HCT116 (cell line): ENCODE results near the gene EXD2. TPM values are rescaled to one million over a fixed set of nuclear protein-coding genes. Genes with fewer than 3 reads are reported as not detected.

Experiments used
- ATAC-seq: fragments of 200-7000 bp; cut with Tn5 transposase; 2 replicates; pipeline ENCODE4 v1.9.1; 2020; ENCODE audit warnings: mild to moderate bottlenecking, moderate library complexity
- BruUV-seq: library from RNA; stranded (reverse); fragments of 400-500 nt; replicated peaks from 2 replicates; lab custom pipeline; 2021; lab: Mats Ljungman, UMichigan
- CTCF ChIA-PET: fragments of 300-600 bp; sonication (Branson Sonifier 250); formaldehyde crosslinking; loops from one replicate; lab custom pipeline; 2021; ENCODE audit warnings: antibody characterized with exemption; lab: Charles Lee
- POLR2A ChIA-PET: fragments of 300-600, 350-600 bp; sonication (Branson Sonifier 250); formaldehyde crosslinking; loops from one replicate; lab custom pipeline; 2021; ENCODE audit warnings: antibody characterized with exemption; lab: Charles Lee
- RAD21 ChIA-PET, 2 experiments: fragments of 300-600 bp; sonication (Branson Sonifier 250); formaldehyde crosslinking; loops; one replicate each; lab custom pipeline; 2023; ENCODE audit warnings: low total read pairs in 2 of 2; ENCODE audit not compliant: uncharacterized antibody in 2 of 2, unreplicated experiment in 2 of 2, low non-redundant PET in 1 of 2; lab: Charles Lee
- DNase-seq: peaks from one replicate; pipeline ENCODE4 v3.0.0-alpha.2; 2010; ENCODE audit warnings: low read depth, low spot score
- H2AFZ ChIP-seq: fragments of 200-600 bp; shearing (Covaris generic), sonication (generic); 2 replicates; pipeline ENCODE4 v1.6.1; 2017; ENCODE audit warnings: low read depth, mixed run types, mixed read lengths, antibody characterized with exemption, low read length; ENCODE audit not compliant: poor library complexity, severe bottlenecking
- H3K27ac ChIP-seq: 2 replicates; pipeline ENCODE4 v1.5.1; 2012; ENCODE audit warnings: low read depth, low read length
- H3K27me3 ChIP-seq: fragments of 200-600 bp; sonication (generic); 2 replicates; pipeline ENCODE4 v1.6.1; 2016; ENCODE audit warnings: mixed run types, low read length, mixed read lengths; ENCODE audit not compliant: insufficient read depth
- H3K36me3 ChIP-seq, 2 experiments: fragments of 200-500 bp in 1 of 2; fragments of 200-600 bp in 1 of 2; sonication (Bioruptor generic) in 1 of 2; sonication (generic) in 1 of 2; 2 replicates each; pipeline versions ENCODE4 v1.5.1 to v1.6.1; 2014 to 2016; ENCODE audit warnings: low read length in 2 of 2, inconsistent platforms in 1 of 2, mixed read lengths in 1 of 2, mixed run types in 1 of 2; ENCODE audit not compliant: insufficient read depth in 2 of 2, control insufficient read depth in 1 of 2
- H3K4me1 ChIP-seq, 2 experiments: fragments of 200-600 bp in 1 of 2; sonication (generic) in 1 of 2; 2 replicates each; pipeline versions ENCODE4 v1.5.1 to v1.6.1; 2012 to 2017; ENCODE audit warnings: low read length in 2 of 2, inconsistent platforms in 1 of 2, mild to moderate bottlenecking in 1 of 2, mixed read lengths in 1 of 2, mixed run types in 1 of 2, moderate library complexity in 1 of 2; ENCODE audit not compliant: insufficient read depth in 2 of 2, control insufficient read depth in 1 of 2
- H3K4me2 ChIP-seq: fragments of 200-600 bp; sonication (generic); 2 replicates; pipeline ENCODE4 v1.6.1; 2017; ENCODE audit warnings: mixed run types, low read length, mixed read lengths
- H3K4me3 ChIP-seq, 2 experiments: fragments of 200-600 bp in 1 of 2; sonication (generic) in 1 of 2; replicated peaks in 1 of 2; 2 replicates each; pipeline ENCODE4 v1.5.1; 2011 to 2016; ENCODE audit warnings: low read length in 2 of 2, control low read depth in 1 of 2, low read depth in 1 of 2, mild to moderate bottlenecking in 1 of 2, mixed read lengths in 1 of 2, mixed run types in 1 of 2
- H3K79me2 ChIP-seq: fragments of 200-600 bp; sonication (generic); 2 replicates; pipeline ENCODE4 v1.6.1; 2017; ENCODE audit warnings: mild to moderate bottlenecking, mixed run types, low read length, moderate library complexity, mixed read lengths; ENCODE audit not compliant: insufficient read depth
- H3K9ac ChIP-seq: fragments of 200-600 bp; sonication (generic); 2 replicates; pipeline ENCODE4 v1.6.1; 2016; ENCODE audit warnings: low read length, mixed read lengths
- H3K9me2 ChIP-seq: fragments of 200-600 bp; sonication (generic), shearing (Covaris generic); 2 replicates; pipeline ENCODE4 v1.6.1; 2017; ENCODE audit warnings: mixed run types, mild to moderate bottlenecking, moderate library complexity; ENCODE audit not compliant: insufficient read depth
- H3K9me3 ChIP-seq, 2 experiments: fragments of 200-500 bp in 1 of 2; fragments of 200-600 bp in 1 of 2; sonication (Bioruptor generic) in 1 of 2; sonication (generic) in 1 of 2; 2 replicates each; pipeline ENCODE4 v1.6.1; 2014 to 2017; ENCODE audit warnings: low read length in 2 of 2, mixed read lengths in 2 of 2, inconsistent platforms in 1 of 2, low read depth in 1 of 2, mild to moderate bottlenecking in 1 of 2, mixed run types in 1 of 2, moderate library complexity in 1 of 2; ENCODE audit not compliant: control insufficient read depth in 1 of 2, insufficient read depth in 1 of 2
- H4K20me1 ChIP-seq: fragments of 200-600 bp; sonication (generic), shearing (Covaris generic); 2 replicates; pipeline ENCODE4 v1.6.1; 2017; ENCODE audit warnings: mixed run types, mild to moderate bottlenecking, moderate library complexity; ENCODE audit not compliant: insufficient read depth
- CBX3 ChIP-seq: IDR thresholded peaks from 2 replicates; pipeline ENCODE4 v1.6.1; 2012; ENCODE audit warnings: low read depth
- EGR1 ChIP-seq: IDR thresholded peaks from 2 replicates; pipeline ENCODE4 v1.6.1; 2012; ENCODE audit warnings: low read depth
- ELF1 ChIP-seq: IDR thresholded peaks from 2 replicates; pipeline ENCODE4 v1.6.1; 2012; ENCODE audit warnings: low read depth, borderline replicate concordance
- POLR2A ChIP-seq: IDR thresholded peaks from 2 replicates; pipeline ENCODE4 v1.7.0; 2011; ENCODE audit warnings: borderline replicate concordance; ENCODE audit not compliant: insufficient read depth, insufficient read length; ENCODE audit errors: extremely low read depth
- RAD21 ChIP-seq: IDR thresholded peaks from 2 replicates; pipeline ENCODE4 v1.6.1; 2012; ENCODE audit warnings: low read depth, mild to moderate bottlenecking
- SIN3A ChIP-seq: IDR thresholded peaks from 2 replicates; pipeline ENCODE4 v1.6.1; 2012; ENCODE audit warnings: low read depth
- SP1 ChIP-seq: IDR thresholded peaks from 2 replicates; pipeline ENCODE4 v1.6.1; 2012; ENCODE audit warnings: low read depth
- YY1 ChIP-seq: IDR thresholded peaks from 2 replicates; pipeline ENCODE4 v1.6.1; 2011; ENCODE audit warnings: low read length, low read depth, moderate library complexity, mild to moderate bottlenecking; ENCODE audit not compliant: insufficient replicate concordance; ENCODE audit errors: extremely low read depth
- ZNF274 ChIP-seq: fragments of 200-500 bp; sonication (Bioruptor generic); IDR thresholded peaks from 2 replicates; pipeline ENCODE4 v1.6.1; 2014; ENCODE audit warnings: mild to moderate bottlenecking, low read depth, low read length, inconsistent platforms
- intact Hi-C: fragments of 100-400 bp; cut with micrococcal nuclease; formaldehyde crosslinking; loops from 2 replicates; pipeline ENCODE4 v1.10.0; 2022
- total RNA-seq: library from RNA; stranded (reverse); gene quantifications from one replicate; pipeline ENCODE4 v1.2.1, GENCODE V29; 2021; ENCODE audit not compliant: unreplicated experiment
- TF ChIP-seq, protein P1 (sequence below): IDR thresholded peaks from 2 replicates; pipeline ENCODE4 v1.6.1; 2011; ENCODE audit warnings: mild to moderate bottlenecking, low read length, moderate library complexity; ENCODE audit not compliant: insufficient replicate concordance; ENCODE audit errors: extremely low read depth
- TF ChIP-seq, protein P2 (sequence below): IDR thresholded peaks from 2 replicates; pipeline ENCODE4 v1.6.1; 2012
- TF ChIP-seq, protein P3 (sequence below), 3 experiments: fragments of 200-600 bp in 1 of 3; sonication (generic) in 1 of 3; IDR thresholded peaks in 2 of 3; conservative IDR thresholded peaks in 1 of 3; 2 replicates each; pipeline ENCODE4 v1.5.1; 2012 to 2017; ENCODE audit warnings: low read depth in 2 of 3, low read length in 2 of 3, antibody characterized with exemption in 1 of 3, borderline replicate concordance in 1 of 3, control low read depth in 1 of 3, mild to moderate bottlenecking in 1 of 3, mixed read lengths in 1 of 3, mixed run types in 1 of 3, moderate library complexity in 1 of 3; ENCODE audit not compliant: insufficient read depth in 1 of 3
- TF ChIP-seq, protein P4 (sequence below): IDR thresholded peaks from 2 replicates; pipeline ENCODE4 v1.6.1; 2012

The EXD2 gene
- total RNA-seq, 1 experiment from 2014 or later = 20.2 TPM

DNA sequence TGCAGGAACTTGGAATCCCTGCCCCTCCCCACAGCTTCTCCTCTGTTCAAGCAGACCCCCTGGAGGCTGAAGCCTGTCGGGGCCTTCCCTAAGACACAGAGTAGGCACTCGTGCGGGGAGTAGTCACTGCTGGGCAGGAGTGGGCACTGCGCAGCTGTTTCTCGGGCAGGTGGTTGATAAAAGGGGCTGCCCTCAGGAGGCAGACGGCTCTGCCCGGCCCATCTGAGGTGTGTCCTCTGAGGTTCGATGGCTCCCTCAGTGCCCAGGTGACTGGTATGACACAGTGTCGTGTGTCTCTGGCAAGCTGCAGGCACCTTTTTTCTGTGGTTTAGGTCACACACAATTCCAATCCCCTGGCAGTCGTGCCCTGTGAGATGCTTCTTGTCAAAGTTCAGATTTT lies 78.8 kb downstream of the EXD2 start:
- BruUV-seq = no TSS peak
- no peaks in the 10 kb centered on the region for H4K20me1 ChIP-seq
- no peak overlapping the region for H2AFZ ChIP-seq
- CTCF ChIA-PET = no interaction called here
- no peaks in the 10 kb centered on the region for H3K9me2 ChIP-seq
- no peak overlapping the region for H3K9ac ChIP-seq
- POLR2A ChIA-PET = no interaction called here
- no peaks in the 10 kb centered on the region for H3K9me3 ChIP-seq
- no peak overlapping the region for H3K4me2 ChIP-seq
- no peaks in the 10 kb centered on the region for H3K4me1 ChIP-seq
- no peaks in the 10 kb centered on the region for H3K36me3 ChIP-seq
- intact Hi-C loops = no loop called here
- ATAC-seq = no peak
- H3K4me3 ChIP-seq = no peak overlapping the region
- RAD21 ChIA-PET = no interaction called here
- H3K79me2 ChIP-seq = no peaks in the 10 kb centered on the region
- DNase-seq = no peak
- TF ChIP-seq, protein P1, sequence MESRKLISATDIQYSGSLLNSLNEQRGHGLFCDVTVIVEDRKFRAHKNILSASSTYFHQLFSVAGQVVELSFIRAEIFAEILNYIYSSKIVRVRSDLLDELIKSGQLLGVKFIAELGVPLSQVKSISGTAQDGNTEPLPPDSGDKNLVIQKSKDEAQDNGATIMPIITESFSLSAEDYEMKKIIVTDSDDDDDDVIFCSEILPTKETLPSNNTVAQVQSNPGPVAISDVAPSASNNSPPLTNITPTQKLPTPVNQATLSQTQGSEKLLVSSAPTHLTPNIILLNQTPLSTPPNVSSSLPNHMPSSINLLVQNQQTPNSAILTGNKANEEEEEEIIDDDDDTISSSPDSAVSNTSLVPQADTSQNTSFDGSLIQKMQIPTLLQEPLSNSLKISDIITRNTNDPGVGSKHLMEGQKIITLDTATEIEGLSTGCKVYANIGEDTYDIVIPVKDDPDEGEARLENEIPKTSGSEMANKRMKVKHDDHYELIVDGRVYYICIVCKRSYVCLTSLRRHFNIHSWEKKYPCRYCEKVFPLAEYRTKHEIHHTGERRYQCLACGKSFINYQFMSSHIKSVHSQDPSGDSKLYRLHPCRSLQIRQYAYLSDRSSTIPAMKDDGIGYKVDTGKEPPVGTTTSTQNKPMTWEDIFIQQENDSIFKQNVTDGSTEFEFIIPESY = no peak
- TF ChIP-seq RAD21 (no peak), ZNF274 (no peak)
- TF ChIP-seq, protein P2, sequence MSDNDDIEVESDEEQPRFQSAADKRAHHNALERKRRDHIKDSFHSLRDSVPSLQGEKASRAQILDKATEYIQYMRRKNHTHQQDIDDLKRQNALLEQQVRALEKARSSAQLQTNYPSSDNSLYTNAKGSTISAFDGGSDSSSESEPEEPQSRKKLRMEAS = no peak
- H3K27ac ChIP-seq = no peak overlapping the region
- no peaks in the 10 kb centered on the region for H3K27me3 ChIP-seq

DNA sequence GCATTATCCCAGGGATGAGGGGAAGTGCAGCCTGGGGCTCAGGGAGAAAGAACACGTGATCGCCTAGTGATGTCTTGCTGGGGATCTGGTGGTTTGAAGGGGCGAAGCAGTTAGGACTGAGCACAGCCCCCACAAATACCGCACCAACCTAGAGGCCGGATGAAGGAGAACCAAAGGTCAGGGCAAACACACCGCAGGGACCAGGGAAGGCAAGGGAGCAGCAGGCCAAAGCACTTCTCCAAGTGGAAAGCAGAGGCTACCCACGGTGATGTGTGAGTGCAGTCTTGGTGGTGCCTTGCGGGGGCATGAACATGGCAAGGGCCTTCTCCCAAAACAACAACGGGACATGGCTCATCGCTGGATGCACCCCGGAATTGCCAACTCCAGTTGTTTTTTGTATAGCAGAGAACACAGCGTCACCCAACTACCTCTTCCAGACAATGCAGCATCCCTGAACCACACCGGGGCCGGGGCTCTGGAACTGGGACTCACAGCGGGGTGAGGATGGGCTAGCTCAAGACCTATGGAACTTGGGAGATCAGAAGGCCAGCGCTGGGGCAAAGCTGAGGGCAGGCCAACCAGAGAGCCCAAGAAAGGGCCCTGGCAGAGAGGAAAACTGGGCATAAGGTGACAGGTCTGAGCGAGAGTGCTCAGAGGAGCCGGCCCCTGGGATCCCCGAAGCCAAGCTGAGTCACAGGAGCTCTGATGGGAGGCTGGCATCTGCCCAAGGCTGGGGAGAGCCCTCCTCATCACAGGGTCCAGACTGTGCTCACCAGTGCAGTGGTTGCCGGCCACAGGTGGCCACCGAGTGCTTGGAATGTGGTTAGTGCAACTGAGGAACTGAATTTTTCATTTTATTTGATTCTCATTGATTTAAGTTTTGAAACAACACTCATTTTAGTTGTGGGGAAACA lies 79.8 kb downstream of the EXD2 start:
- no peaks in the 10 kb centered on the region for H3K9me2 ChIP-seq
- H2AFZ ChIP-seq = no peak overlapping the region
- no peaks in the 10 kb centered on the region for H3K9me3 ChIP-seq
- DNase-seq = no peak
- no peak; the same call in 1 of the 2 replicates for ATAC-seq
- no peaks in the 10 kb centered on the region for H3K79me2 ChIP-seq
- CTCF ChIA-PET = no interaction called here
- no peaks in the 10 kb centered on the region for H3K36me3 ChIP-seq
- no peak overlapping the region for H3K4me3 ChIP-seq
- no peak overlapping the region for H3K4me2 ChIP-seq
- RAD21 ChIA-PET = no interaction called here
- no peak overlapping the region for H3K27ac ChIP-seq
- no peak overlapping the region for H3K9ac ChIP-seq
- no peaks in the 10 kb centered on the region for H4K20me1 ChIP-seq
- BruUV-seq = no TSS peak
- intact Hi-C loops = no loop called here
- H3K4me1 ChIP-seq = no peaks in the 10 kb centered on the region
- no peaks in the 10 kb centered on the region for H3K27me3 ChIP-seq
- POLR2A ChIA-PET = no interaction called here
- TF ChIP-seq, protein P3, sequence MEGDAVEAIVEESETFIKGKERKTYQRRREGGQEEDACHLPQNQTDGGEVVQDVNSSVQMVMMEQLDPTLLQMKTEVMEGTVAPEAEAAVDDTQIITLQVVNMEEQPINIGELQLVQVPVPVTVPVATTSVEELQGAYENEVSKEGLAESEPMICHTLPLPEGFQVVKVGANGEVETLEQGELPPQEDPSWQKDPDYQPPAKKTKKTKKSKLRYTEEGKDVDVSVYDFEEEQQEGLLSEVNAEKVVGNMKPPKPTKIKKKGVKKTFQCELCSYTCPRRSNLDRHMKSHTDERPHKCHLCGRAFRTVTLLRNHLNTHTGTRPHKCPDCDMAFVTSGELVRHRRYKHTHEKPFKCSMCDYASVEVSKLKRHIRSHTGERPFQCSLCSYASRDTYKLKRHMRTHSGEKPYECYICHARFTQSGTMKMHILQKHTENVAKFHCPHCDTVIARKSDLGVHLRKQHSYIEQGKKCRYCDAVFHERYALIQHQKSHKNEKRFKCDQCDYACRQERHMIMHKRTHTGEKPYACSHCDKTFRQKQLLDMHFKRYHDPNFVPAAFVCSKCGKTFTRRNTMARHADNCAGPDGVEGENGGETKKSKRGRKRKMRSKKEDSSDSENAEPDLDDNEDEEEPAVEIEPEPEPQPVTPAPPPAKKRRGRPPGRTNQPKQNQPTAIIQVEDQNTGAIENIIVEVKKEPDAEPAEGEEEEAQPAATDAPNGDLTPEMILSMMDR (IDR thresholded peaks at IDR 0.05 in 2 of 3, conservative IDR thresholded peaks at IDR 0.05 in 1 of 3; ENCODE audit: borderline replicate concordance in 1 of 3, insufficient read depth in 1 of 3, low read depth in 2 of 3, low read length in 2 of 3) = no peak
- no peak for TF ChIP-seq CBX3
- no peak for TF ChIP-seq EGR1
- no peak for TF ChIP-seq RAD21
- TF ChIP-seq POLR2A = no peak
- TF ChIP-seq SIN3A = no peak
- TF ChIP-seq SP1 = no peak
- TF ChIP-seq, protein P4, sequence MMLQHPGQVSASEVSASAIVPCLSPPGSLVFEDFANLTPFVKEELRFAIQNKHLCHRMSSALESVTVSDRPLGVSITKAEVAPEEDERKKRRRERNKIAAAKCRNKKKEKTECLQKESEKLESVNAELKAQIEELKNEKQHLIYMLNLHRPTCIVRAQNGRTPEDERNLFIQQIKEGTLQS = no peak
- no peak for TF ChIP-seq ELF1
- no peak for TF ChIP-seq YY1
